Neural crest cell (in vitro differentiated cells): ENCODE results near the gene DNAH2. TPM values are rescaled to one million over a fixed set of nuclear protein-coding genes. Genes with fewer than 3 reads are reported as not detected.
"Not testable (repeated sequence)": the region's sequence is repeated elsewhere in the genome, so short reads cannot be mapped to it uniquely, and the experiment has no call there.

Source experiments
- DNase-seq: peaks from one replicate; pipeline ENCODE4 v3.0.0; 2021; ENCODE audit warnings: low read depth, mixed read lengths, low spot score
- H3K27ac Mint-ChIP-seq: one replicate; pipeline ENCODE4 v1.8.0; 2021; ENCODE audit warnings: mild to moderate bottlenecking, mixed read lengths; ENCODE audit not compliant: unreplicated experiment
- H3K27me3 Mint-ChIP-seq: 2 replicates; pipeline ENCODE4 v1.8.0; 2021; ENCODE audit warnings: low read depth, mild to moderate bottlenecking, mixed read lengths
- H3K36me3 Mint-ChIP-seq: 2 replicates; pipeline ENCODE4 v1.8.0; 2021; ENCODE audit warnings: low read depth, mild to moderate bottlenecking, mixed read lengths
- H3K4me1 Mint-ChIP-seq: 2 replicates; pipeline ENCODE4 v1.8.0; 2021; ENCODE audit warnings: mixed read lengths
- H3K4me3 Mint-ChIP-seq: one replicate; pipeline ENCODE4 v1.8.0; 2021; ENCODE audit warnings: mild to moderate bottlenecking, mixed read lengths
- H3K9me3 Mint-ChIP-seq: 2 replicates; pipeline ENCODE4 v1.8.0; 2021; ENCODE audit warnings: mixed read lengths
- CTCF ChIP-seq: fragments of 200-600 bp; sonication (generic); conservative IDR thresholded peaks from 2 replicates; pipeline ENCODE4 v1.5.0; 2021; ENCODE audit warnings: antibody characterized with exemption, mild to moderate bottlenecking
- total RNA-seq: library from RNA; stranded (reverse); gene quantifications from 2 replicates; pipeline ENCODE4 v1.2.1, GENCODE V29; 2021

DNAH2 gene
- total RNA-seq, 1 donor from 2014 or later: 0.16 TPM

GRCh38 chr17:7862692-7863437, 145.3 kb downstream of the DNAH2 start:
- H3K9me3 Mint-ChIP-seq: no peaks in the 10 kb centered on the region
- DNase-seq: no peak
- no peak overlapping the region for H3K27ac Mint-ChIP-seq
- no peaks in the 10 kb centered on the region for H3K27me3 Mint-ChIP-seq
- H3K4me1 Mint-ChIP-seq: peaks cover 4% of the 10 kb centered on the region
- no peak overlapping the region for H3K4me3 Mint-ChIP-seq
- TF ChIP-seq CTCF: peak; percentile 81
- H3K36me3 Mint-ChIP-seq: peaks cover 15% of the 10 kb centered on the region

GRCh38 chr17:7864384-7864783, 146.8 kb downstream of the DNAH2 start:
- H3K4me3 Mint-ChIP-seq, H3K9me3 Mint-ChIP-seq, DNase-seq, H3K4me1 Mint-ChIP-seq, H3K27me3 Mint-ChIP-seq, H3K27ac Mint-ChIP-seq: not testable (repeated sequence)
- H3K36me3 Mint-ChIP-seq: peaks cover 16% of the 10 kb centered on the region

- Mint-ChIP-seq H3K27me3 (no peaks in the 10 kb centered on the region), H3K4me3 (no peak overlapping the region), H3K4me1 (peaks cover 4% of the 10 kb centered on the region), H3K9me3 (no peaks in the 10 kb centered on the region), H3K27ac (no peak overlapping the region), H3K36me3 (peaks cover 16% of the 10 kb centered on the region)
- DNase-seq: no peak
- no peak for TF ChIP-seq CTCF
Measured at GRCh38 chr17:7864995-7865650, 147.6 kb downstream of the DNAH2 start.

DNA sequence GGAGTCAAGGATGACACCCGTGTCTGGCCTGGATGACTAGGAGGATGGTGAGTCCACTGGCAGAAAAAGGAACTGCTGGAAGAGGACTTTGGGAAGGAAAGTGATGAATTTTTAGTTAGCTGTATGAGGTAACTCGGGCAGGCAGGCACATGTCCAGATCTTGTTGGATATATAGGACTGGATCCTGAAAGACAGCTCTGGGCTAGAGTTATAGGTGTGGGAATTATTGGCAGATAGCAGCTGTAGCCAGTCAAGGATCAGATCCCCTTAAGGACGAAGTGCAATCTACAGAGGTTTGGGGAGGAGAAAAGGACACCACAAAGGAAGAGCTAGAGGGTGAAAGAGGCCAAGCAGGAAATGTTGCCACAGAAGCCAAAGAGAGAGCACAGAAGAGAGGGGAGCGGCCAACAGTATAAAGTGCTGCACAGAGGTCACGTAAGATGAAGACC, 150.4 kb downstream of the DNAH2 start:
- no peak overlapping the region for H3K4me3 Mint-ChIP-seq
- no peaks in the 10 kb centered on the region for H3K27me3 Mint-ChIP-seq
- no peak for TF ChIP-seq CTCF
- no peak for DNase-seq
- H3K4me1 Mint-ChIP-seq: peaks cover under 1% of the 10 kb centered on the region
- peaks cover 16% of the 10 kb centered on the region for H3K36me3 Mint-ChIP-seq
- no peaks in the 10 kb centered on the region for H3K9me3 Mint-ChIP-seq
- no peak overlapping the region for H3K27ac Mint-ChIP-seq

GRCh38 chr17:7873051-7873450, 155.5 kb downstream of the DNAH2 start:
- Mint-ChIP-seq H3K36me3 (peaks cover 12% of the 10 kb centered on the region), H3K27ac (no peak overlapping the region), H3K4me3 (no peak overlapping the region), H3K27me3 (no peaks in the 10 kb centered on the region), H3K9me3 (no peaks in the 10 kb centered on the region), H3K4me1 (no peaks in the 10 kb centered on the region)
- no peak for TF ChIP-seq CTCF
- no peak for DNase-seq

GRCh38 chr17:7875804-7876370, 158.3 kb downstream of the DNAH2 start:
- H3K36me3 Mint-ChIP-seq: peaks cover 12% of the 10 kb centered on the region
- no peak for DNase-seq
- no peaks in the 10 kb centered on the region for H3K9me3 Mint-ChIP-seq
- H3K4me3 Mint-ChIP-seq: no peak overlapping the region
- H3K4me1 Mint-ChIP-seq: no peaks in the 10 kb centered on the region
- no peak for TF ChIP-seq CTCF
- no peaks in the 10 kb centered on the region for H3K27me3 Mint-ChIP-seq
- no peak overlapping the region for H3K27ac Mint-ChIP-seq
